Gastrocnemius medialis (tissue), 4 donors: Measurements from ENCODE around the gene GGT6.

Experiments
- POLR2A ChIP-seq, 2 donors: fragments of 450-650 bp; IDR thresholded peaks; one replicate each; pipeline ENCODE4 v1.6.1; 2017; ENCODE audit warnings: antibody characterized with exemption in 2 of 2, mild to moderate bottlenecking in 2 of 2, moderate library complexity in 2 of 2
- TF ChIP-seq, protein P1 (sequence below), 5 experiments: fragments of 450-650 bp in 3 of 5; fragments of 200-600 bp in 2 of 5; sonication (generic) in 2 of 5; IDR thresholded peaks in 4 of 5; conservative IDR thresholded peaks in 1 of 5; 1 replicate in 4 of 5; 2 replicates in 1 of 5; pipeline ENCODE4 v1.5.1; 2016 to 2019; ENCODE audit warnings: antibody characterized with exemption in 5 of 5, mild to moderate bottlenecking in 3 of 5, moderate library complexity in 3 of 5

DNA sequence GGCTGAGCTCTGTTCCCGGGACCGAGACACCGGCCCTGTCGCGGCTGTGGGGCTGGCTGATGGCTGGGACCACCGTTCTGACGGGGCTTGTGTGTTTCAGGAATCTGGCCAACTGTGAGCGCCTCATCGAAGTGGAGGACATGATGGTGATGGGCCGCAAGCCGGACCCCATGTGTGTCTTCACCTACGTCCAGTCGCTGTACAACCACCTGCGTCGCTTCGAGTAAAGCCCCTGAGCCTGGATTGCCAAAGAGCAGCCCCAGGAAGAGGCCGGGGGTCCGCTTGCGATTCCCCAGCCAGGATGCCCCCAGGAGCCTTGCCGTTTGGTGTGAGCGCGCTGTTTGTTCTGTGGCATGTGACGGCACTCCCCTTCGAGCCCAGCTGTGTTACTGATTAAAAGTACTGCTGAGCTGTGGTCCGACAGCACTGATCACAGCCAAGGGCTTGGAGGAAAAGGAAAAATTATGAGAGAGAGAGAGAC, 46.9 kb upstream of the GGT6 start:
- TF ChIP-seq, protein P1, sequence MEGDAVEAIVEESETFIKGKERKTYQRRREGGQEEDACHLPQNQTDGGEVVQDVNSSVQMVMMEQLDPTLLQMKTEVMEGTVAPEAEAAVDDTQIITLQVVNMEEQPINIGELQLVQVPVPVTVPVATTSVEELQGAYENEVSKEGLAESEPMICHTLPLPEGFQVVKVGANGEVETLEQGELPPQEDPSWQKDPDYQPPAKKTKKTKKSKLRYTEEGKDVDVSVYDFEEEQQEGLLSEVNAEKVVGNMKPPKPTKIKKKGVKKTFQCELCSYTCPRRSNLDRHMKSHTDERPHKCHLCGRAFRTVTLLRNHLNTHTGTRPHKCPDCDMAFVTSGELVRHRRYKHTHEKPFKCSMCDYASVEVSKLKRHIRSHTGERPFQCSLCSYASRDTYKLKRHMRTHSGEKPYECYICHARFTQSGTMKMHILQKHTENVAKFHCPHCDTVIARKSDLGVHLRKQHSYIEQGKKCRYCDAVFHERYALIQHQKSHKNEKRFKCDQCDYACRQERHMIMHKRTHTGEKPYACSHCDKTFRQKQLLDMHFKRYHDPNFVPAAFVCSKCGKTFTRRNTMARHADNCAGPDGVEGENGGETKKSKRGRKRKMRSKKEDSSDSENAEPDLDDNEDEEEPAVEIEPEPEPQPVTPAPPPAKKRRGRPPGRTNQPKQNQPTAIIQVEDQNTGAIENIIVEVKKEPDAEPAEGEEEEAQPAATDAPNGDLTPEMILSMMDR (IDR thresholded peaks at IDR 0.05 in 4 of 5, conservative IDR thresholded peaks at IDR 0.05 in 1 of 5), result no peak
- no peak for TF ChIP-seq POLR2A (IDR thresholded peaks at IDR 0.05)
